ENCODE measurements around the gene ZNF775.

DNA sequence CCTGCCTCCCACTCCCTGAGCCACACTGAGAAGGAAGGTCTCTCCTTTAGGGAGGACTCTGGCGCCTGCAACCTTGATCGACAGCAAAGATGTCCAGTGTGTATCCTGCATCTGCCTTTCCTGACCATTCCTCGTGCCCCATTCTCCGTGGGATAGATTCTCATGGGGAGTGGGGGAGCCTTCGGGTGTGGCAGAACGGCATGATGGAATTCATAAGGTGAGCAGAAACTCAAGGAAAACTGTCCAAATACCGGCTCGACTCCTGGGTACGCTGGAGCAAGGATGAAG lies 37.1 kb upstream of the ZNF775 start:
- TF ChIP-seq CTCF (IDR thresholded peaks at IDR 0.05; ENCODE audit: low read depth, low read length, poor library complexity, severe bottlenecking) (no peak), EZH2phosphoT487 (IDR thresholded peaks at IDR 0.05; ENCODE audit: borderline replicate concordance, low read length) (no peak)

All from DOHH2 (cell line).